ENCODE measurements around the gene TEAD4. TPM values are rescaled to one million over a fixed set of nuclear protein-coding genes. Genes with fewer than 3 reads are reported as not detected.
A peak's percentile ranks its signal among the peaks of the same experiment; 100 is the strongest.

The TEAD4 gene
- total RNA-seq, 1 donor from 2014 or later = 4.2 TPM

- Histone ChIP-seq H3K27me3 (ENCODE audit: control insufficient read depth, insufficient read depth, low read length) (no peaks in the 10 kb centered on the region), H3K4me3 (ENCODE audit: low read depth, low read length) (no peak overlapping the region), H3K36me3 (ENCODE audit: control insufficient read depth, insufficient read depth, low read length) (peaks cover 2% of the 10 kb centered on the region)
- TF ChIP-seq CTCF (IDR thresholded peaks at IDR 0.05; ENCODE audit: insufficient read depth, low read length, severe bottlenecking) = no peak
- DNase-seq (ENCODE audit: low read depth) (no peak), FAIRE-seq (no peak)
These were observed 20.0 kb upstream of the TEAD4 start for GRCh38 chr12:2939191-2939590.

- Histone ChIP-seq H3K4me3 (ENCODE audit: low read depth, low read length) (no peak overlapping the region), H3K27me3 (ENCODE audit: control insufficient read depth, insufficient read depth, low read length) (no peaks in the 10 kb centered on the region), H3K36me3 (ENCODE audit: control insufficient read depth, insufficient read depth, low read length) (no peaks in the 10 kb centered on the region)
- FAIRE-seq (no peak), DNase-seq (ENCODE audit: low read depth) (no peak)
- TF ChIP-seq CTCF (IDR thresholded peaks at IDR 0.05; ENCODE audit: insufficient read depth, low read length, severe bottlenecking) = no peak
These were observed 18.6 kb upstream of the TEAD4 start for GRCh38 chr12:2940564-2940963.

- FAIRE-seq (peak; percentile 43), DNase-seq (ENCODE audit: low read depth) (no peak)
- Histone ChIP-seq H3K27me3 (ENCODE audit: control insufficient read depth, insufficient read depth, low read length) (no peaks in the 10 kb centered on the region), H3K36me3 (ENCODE audit: control insufficient read depth, insufficient read depth, low read length) (no peaks in the 10 kb centered on the region), H3K4me3 (ENCODE audit: low read depth, low read length) (no peak overlapping the region)
- TF ChIP-seq CTCF (IDR thresholded peaks at IDR 0.05; ENCODE audit: insufficient read depth, low read length, severe bottlenecking) = no peak
These were observed 17.7 kb upstream of the TEAD4 start for GRCh38 chr12:2941524-2941923.

- H3K27me3 ChIP-seq (ENCODE audit: control insufficient read depth, insufficient read depth, low read length) = no peaks in the 10 kb centered on the region
- H3K4me3 ChIP-seq (ENCODE audit: low read depth, low read length) = no peak overlapping the region
- FAIRE-seq = peak; percentile 85
- H3K36me3 ChIP-seq (ENCODE audit: control insufficient read depth, insufficient read depth, low read length) = no peaks in the 10 kb centered on the region
- peak; percentile 36 for DNase-seq (ENCODE audit: low read depth)
- TF ChIP-seq CTCF (IDR thresholded peaks at IDR 0.05; ENCODE audit: insufficient read depth, low read length, severe bottlenecking) = peak; percentile 91
These were observed 14.7 kb upstream of the TEAD4 start for GRCh38 chr12:2944401-2945047.

GRCh38 chr12:2949411-2949810, 9.8 kb upstream of the TEAD4 start:
- DNase-seq (ENCODE audit: low read depth) = no peak
- Histone ChIP-seq H3K27me3 (ENCODE audit: control insufficient read depth, insufficient read depth, low read length) (no peaks in the 10 kb centered on the region), H3K4me3 (ENCODE audit: low read depth, low read length) (no peak overlapping the region), H3K36me3 (ENCODE audit: control insufficient read depth, insufficient read depth, low read length) (no peaks in the 10 kb centered on the region)
- TF ChIP-seq CTCF (IDR thresholded peaks at IDR 0.05; ENCODE audit: insufficient read depth, low read length, severe bottlenecking) = no peak
- no peak for FAIRE-seq

GRCh38 chr12:2955888-2956287, 3.3 kb upstream of the TEAD4 start:
- Histone ChIP-seq H3K27me3 (ENCODE audit: control insufficient read depth, insufficient read depth, low read length) (no peaks in the 10 kb centered on the region), H3K4me3 (ENCODE audit: low read depth, low read length) (no peak overlapping the region), H3K36me3 (ENCODE audit: control insufficient read depth, insufficient read depth, low read length) (no peaks in the 10 kb centered on the region)
- TF ChIP-seq CTCF (IDR thresholded peaks at IDR 0.05; ENCODE audit: insufficient read depth, low read length, severe bottlenecking) = no peak
- no peak for DNase-seq (ENCODE audit: low read depth)
- no peak for FAIRE-seq

All from bronchial epithelial cell (primary cell).